Central memory CD4-positive, alpha-beta T cell (primary cell): ENCODE results near the gene BEST1.

Source experiments
- DNase-seq: peaks from one replicate; pipeline ENCODE4 v3.0.0; 2022

The BEST1 gene

GRCh38 chr11:61916737-61917333 lies 33.3 kb upstream of the BEST1 start:
- no peak for DNase-seq

- no peak for DNase-seq
Observed at GRCh38 chr11:61917334-61918109, 32.6 kb upstream of the BEST1 start, which contains the start of gene RAB3IL1. Gene RAB3IL1 (minus strand): TSS chr11:61917566. CDS start chr11:61917367, 199 bp downstream.

DNA sequence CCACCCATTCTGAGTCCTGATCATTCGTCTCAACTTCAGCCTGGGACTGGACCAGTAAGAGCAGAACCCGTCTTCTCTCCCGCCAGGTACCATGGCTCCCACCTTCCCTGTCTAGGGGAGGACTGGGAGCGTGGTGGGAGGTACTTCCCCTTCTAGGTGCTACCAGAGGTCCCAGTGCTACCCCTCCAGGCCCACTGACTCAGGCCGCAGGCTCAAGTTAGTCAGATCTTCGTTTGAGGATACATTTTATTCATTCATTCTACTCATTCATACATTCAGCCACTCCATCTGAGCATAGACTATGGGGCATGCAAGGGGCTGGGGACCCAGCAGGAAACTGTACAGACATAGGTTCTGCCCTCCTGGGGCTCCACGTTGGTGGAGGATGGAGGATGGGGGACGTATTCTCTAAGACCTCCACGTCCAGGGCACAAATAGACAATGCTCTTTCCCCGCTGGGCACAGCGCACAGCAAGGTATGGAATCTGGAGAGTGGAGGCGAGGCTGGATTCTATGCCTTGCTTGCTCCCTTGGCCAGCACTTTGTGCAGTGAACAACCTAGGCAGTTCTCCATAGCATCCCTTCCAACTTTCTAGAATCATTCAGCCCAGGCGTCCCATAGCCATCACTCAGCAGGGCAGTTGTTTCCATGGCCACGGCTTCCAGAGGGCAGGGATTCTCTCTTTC lies 31.8 kb upstream of the BEST1 start:
- no peak for DNase-seq

- DNase-seq, result no peak
Observed at GRCh38 chr11:61918938-61919704, 31.0 kb upstream of the BEST1 start.

GRCh38 chr11:61919705-61920631 lies 30.2 kb upstream of the BEST1 start:
- DNase-seq, result no peak

DNA sequence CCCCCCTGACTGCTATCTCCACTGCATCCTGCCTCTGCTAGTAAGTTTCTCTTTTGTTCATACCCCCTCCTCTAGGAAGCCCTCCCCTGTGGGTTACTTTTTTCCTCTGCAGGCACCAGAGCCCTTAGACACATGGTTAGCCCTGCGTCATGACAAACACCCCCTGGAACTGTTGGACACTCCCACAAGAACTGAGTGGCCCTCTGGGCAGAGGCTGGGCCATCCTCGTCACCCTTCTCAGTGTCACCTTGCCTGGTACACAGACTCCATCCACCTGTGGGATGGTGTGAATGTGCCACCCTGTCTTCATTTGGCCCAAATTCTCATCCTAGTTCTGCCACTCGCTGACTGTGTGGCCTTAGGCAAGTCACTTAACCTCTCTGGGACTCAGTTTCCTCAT lies 28.7 kb upstream of the BEST1 start:
- no peak for DNase-seq

GRCh38 chr11:61922539-61922938 lies 27.6 kb upstream of the BEST1 start:
- DNase-seq, result no peak

DNA sequence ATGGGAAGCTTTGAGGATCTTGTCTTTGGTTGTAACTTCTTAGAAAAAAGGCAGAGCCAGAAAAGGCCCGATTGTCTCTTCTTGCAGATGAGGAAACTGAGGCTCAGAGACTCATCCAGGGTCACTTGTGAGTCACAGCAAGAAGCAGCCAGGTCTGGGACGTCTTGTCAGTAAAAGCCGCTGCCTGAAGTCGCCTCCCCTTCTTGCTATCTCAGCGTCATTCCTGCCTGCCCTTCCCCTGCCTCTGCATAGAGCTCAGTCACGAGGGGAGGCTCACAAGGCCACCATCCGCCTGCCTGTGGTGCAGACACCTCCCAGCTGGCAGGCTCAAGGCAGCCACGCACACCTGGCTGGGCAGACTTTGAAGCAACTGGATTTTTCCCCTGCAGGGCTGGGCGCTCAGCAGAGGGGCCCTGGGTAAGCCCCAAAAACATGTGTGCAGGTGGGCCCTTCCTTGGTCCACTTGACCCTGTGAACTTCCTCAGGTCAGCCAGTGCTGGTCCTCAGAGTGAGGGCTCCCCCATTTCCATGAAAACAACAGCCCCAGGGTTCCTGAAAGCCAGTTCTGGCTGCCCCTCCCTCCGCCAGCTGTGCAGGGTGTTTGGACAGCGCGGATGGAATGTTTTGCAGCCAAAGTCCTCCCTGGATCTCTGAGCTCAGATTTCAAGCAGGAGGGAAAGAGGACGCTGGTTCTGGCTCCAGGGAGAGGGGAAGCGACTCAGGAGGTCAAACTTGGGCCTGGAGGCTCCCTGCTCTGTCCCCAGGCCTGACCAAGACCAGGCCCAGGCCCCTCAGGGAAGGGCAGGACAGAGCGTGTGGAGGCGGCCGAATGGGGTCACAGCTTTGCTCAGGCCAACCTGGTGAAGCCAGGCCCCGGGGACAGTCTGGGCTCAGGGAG lies 26.7 kb upstream of the BEST1 start:
- no peak for DNase-seq

- DNase-seq, result no peak
Observed at GRCh38 chr11:61924064-61924455, 26.1 kb upstream of the BEST1 start.

DNA sequence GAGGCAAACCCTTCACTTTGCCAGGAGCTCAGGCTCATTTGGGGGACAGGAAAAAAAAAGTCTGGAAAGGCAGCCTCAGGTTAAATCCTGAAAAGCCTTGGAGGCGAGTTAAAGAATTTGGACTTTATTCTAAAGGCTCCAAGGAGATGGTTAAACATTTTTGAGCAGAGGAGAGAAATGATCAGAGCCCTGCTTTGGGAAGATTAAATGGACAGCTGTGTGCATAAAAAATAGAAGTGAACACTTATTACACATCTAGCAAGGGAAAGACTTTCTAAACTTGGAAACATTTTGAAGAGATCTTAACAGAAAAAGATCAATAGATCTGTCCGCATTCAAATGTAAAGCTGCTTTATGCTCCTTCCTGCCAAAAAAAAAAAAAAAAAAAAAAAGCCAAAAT lies 24.4 kb upstream of the BEST1 start:
- no peak for DNase-seq

DNA sequence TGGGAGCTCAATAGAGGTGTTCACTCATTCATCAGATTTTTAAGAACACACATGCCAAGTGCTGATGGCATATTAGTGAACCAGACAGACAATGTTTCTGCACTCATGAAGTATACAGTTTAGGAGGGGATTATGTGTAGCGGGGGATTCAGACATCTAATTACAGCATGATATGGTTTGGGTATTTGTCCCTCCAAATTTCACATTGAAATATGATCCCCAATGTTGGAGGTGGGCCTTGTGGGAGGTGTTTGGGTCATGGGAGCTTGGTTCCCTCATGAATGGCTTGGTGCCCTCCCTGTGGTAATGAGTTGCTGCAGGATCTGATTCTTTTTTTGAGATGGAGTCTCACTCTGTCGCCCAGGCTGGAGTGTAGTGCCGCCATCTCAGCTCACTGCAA lies 23.9 kb upstream of the BEST1 start:
- no peak for DNase-seq

DNA sequence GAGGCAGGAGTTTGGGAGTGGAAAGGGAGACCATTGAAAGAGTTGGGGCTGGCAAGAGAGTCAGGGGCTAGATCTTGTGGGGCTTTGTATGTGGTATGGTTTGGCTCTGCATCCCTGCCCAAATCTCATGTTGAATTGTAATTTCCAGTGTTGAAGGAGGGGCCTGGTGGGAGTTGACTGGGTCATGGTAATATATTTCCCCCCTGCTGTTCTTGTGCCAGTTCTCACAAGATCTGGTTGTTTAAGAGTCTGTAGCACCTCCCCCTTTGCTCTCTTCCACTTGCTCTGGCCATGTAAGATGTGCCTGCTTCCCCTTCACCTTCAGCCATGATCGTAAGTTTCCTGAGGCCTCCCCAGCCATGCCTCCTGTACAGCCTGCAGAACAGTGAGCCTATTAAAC lies 22.6 kb upstream of the BEST1 start:
- no peak for DNase-seq

DNA sequence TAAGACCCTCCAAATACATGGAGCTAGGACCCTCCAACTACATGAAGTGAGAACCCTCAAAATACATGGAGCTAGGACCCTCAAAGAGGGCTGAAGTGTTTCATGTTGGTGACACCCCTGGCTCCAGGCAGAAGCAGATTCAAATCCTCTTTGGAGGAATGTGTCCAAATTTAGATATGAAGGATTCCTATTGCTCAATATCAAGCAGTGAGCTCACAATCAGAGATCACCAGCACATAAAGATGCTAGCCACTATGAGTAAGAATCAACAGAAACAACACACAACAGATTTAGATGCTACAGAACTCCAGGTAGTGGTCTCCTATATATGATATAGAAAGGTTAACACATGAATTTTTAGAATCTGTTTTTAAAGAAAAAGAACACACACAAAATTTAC lies 21.5 kb upstream of the BEST1 start:
- no peak for DNase-seq

GRCh38 chr11:61930933-61931332 lies 19.2 kb upstream of the BEST1 start:
- no peak for DNase-seq

- no peak for DNase-seq
Observed at GRCh38 chr11:61935861-61936260, 14.3 kb upstream of the BEST1 start.

GRCh38 chr11:61940466-61940865 lies 9.7 kb upstream of the BEST1 start:
- DNase-seq, result no peak

DNA sequence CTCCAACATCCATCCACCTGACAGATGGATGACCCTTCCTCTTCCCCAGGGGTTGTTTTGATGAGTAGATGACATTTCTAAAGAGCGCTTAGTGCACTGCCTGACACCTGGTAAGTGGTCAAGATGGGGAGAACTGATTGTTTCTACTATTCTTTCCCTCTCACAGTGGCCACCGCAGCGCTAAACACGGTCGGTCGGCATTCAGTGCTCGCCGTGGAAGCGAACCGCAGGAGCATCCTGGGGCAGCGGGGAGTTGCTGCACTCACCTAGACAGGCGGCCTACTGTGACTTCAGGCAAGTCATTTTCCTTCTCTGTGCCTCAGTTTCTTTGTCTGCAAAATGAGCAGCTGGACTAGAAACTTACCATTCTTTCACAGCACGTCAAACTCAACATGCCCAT lies 5.0 kb upstream of the BEST1 start:
- DNase-seq, result no peak

DNA sequence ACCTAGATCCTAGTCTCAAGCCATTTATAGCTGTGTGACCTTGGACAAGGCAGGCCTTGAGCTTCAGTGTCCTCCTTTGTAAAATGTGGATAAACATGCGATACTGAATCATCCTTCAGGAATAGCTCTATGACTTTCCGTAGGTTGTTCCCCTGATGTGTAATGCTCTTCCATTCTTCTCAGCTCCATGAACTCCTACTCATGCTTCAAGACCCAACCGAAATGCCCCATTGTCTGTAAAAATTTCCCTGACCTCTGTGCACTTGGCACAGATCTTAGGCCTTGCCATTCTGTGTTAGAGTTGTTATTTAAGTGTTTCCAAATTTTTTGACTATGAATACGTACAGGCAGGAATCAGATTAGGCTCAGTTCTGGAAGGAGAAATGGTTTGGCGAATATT lies 3.3 kb upstream of the BEST1 start:
- DNase-seq, result no peak

- peak; percentile 51 for DNase-seq
Observed at GRCh38 chr11:61947486-61948210, 2.5 kb upstream of the BEST1 start.

- no peak for DNase-seq
Observed at GRCh38 chr11:61948505-61948904, 1.6 kb upstream of the BEST1 start.
